GM18867 (cell line): ENCODE results near the gene SDR39U1.
"Not testable (repeated sequence)": the region's sequence is repeated elsewhere in the genome, so short reads cannot be mapped to it uniquely, and the experiment has no call there.

Experiments
- ATAC-seq: cut with Tn5 transposase; IDR thresholded peaks from one replicate; pipeline ENCODE4 v1.9.1; 2021; ENCODE audit warnings: mild to moderate bottlenecking, moderate library complexity; ENCODE audit not compliant: unreplicated experiment

Gene SDR39U1, protein sequence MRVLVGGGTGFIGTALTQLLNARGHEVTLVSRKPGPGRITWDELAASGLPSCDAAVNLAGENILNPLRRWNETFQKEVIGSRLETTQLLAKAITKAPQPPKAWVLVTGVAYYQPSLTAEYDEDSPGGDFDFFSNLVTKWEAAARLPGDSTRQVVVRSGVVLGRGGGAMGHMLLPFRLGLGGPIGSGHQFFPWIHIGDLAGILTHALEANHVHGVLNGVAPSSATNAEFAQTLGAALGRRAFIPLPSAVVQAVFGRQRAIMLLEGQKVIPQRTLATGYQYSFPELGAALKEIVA

DNA sequence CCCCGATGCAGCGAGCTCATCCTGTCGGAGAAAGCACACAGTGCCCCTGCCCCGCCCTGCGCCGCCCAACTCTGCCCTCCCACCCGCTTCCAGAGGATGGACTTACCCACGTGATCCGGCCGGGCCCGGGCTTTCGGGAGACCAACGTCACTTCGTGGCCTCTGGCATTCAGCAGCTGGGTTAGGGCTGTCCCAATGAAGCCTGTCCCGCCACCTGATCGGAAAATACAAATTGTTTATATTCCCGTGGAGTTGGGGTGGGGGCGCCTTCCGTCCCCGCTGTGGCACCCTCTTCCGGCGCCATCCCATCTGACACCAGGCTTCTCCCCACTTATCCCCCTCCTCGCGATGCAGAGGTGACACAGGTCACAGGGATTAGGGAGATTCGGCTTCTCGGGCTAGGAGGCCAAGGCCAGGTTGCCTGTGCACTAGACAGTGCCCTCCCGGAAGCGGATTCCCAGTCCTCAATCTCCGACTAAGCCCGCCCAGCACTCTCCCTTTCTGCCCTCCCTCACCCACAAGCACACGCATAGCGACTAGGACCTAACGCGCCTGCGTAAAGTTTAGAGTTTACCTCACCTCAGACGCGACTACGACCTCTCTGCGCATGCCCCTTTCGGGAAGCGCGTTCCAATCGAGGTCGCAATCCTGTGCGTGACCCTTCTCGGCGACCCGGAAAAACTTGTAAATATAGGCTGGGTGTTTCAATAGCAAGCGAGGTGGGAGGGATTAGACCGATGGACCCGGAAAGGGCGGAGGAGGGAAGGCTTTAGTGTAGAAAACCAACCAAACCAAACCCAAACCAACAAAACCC lies at the start of gene SDR39U1:
TSS of gene SDR39U1 (minus strand) at position 537 of the 813 bp plus-strand sequence. CDS start at position 530, 7 bp downstream.
- ATAC-seq, result peak; percentile 87

DNA sequence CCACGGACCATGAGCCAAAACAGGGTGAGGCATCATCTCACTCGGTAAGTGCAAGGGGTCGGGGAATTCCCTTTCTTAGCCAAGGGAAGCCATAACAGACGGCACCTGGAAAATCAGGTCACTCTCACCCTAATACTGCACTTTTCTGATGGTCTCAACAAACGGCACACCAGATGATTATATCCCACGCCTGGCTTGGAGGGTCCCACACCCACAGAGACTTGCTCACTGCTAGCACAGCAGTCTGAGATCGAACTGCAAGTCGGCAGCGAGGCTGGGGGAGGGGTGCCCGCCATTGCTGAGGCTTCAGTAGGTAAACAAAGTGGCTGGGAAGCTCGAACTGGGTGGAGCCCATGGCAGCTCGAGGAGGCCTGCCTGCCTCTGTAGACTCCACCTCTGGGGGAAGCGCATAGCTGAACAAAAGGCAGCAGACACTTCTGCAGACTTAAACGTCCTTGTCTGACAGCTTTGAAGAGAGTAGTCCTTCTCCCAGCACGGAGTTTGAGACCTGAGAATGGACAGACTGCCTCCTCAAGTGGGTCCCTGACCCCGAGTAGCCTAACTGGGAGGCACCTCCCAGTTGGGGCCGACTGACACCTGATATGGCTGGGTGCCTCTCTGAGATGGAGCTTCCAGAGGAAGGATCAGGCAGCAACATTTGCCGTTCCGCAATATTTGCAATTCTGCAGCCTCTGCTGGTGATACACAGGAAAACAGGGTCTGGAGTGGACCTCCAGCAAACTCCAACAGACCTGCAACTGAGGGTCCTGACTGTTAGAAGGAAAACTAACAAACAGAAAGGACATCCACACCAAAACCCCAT lies 49.2 kb upstream of the SDR39U1 start:
- ATAC-seq, result not testable (repeated sequence)

DNA sequence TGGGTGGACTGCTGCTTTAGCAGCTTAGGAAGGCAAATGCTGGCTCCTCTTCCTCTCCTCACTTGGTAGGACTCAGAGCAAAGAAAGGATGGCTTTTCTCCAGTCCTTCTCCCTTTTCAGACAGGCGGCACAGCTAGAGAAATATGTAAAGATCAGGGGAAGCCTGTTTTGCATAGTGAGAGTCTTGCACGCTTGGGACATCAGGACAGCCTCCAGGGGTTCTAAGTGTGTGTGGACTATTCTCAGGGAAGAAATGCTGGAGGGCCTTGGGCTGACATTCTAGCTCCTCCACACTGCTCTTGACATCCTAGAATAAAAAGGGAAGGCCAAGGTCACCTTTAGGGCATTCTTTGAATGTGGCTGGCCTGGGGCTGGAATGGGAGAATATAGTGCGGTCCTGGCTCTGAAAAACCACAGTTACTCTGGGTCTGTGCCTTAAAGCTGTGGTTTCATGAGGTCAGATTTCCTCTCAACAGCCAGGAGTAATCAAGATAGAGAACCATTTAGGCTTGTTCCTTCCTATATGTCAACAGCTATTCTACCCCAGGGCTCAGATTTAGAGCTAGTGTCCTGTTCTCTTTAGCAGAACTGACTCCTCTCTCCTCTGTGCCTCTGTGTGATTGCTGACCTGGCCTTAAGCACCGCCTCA lies 41.2 kb upstream of the SDR39U1 start:
- ATAC-seq, result no peak

DNA sequence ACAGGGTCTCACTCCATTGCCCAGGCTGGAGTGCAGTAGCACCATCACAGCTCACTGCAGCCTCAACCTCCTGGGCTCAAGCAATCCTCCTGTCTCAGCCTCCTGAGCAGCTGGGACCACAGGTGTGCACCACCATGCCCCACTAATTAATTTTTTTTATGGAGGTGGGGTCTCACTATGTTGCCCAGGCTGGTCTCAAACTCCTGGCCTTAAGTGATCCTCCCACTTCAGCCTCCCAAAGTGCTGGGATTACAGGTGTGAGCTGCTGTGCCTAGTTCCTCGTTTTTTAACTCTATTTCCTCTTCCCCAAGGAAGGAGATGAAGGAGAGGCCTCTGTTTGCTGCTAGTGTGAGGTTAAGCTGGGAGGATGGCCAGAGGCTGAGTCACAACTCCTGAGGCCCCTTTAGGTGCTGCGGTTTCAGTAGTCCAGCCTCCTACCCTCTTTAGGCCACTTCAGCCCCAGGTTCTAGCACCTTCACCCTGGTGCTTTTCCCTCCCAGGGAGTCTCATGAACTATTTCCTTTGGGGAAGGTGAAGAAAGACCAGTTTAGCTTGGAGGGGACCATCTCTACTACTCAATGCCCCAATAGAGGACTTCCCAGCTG lies 40.2 kb upstream of the SDR39U1 start:
- not testable (repeated sequence) for ATAC-seq

DNA sequence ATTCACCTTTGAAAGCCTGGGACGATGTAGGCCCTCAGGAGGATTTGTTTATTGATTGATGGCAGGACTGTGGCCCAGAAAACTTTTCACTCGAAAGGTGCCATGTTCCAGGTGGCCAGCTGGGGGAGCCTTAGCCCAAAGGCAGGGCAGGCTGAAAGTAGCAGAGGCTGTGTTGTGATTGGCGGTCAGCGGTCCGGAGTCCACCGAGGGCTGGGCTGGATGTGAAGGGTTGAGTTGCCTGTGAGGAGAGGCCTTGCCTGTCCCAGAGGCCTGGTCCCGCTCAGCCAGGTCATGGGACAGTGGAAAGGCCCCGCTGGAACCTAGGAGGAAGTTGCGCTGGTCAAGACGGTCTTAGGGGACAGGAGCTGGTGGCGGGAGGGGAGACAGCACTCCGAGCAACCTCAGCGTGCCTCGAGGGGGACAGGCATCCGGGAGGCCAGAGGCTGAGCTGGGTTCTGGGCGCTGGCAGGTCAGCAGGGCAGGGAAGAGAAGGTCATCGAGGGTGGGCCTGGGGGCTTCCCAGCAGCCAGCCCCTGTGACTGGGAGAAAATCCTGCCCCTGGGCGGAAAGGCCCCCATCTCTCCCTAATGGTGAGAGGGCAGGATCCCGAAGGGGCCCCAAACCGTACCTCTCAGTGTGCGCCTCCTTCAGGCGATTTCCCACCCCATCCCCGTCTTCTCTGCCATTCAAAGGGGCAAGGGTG lies 39.2 kb upstream of the SDR39U1 start:
- peak; percentile 96 for ATAC-seq

DNA sequence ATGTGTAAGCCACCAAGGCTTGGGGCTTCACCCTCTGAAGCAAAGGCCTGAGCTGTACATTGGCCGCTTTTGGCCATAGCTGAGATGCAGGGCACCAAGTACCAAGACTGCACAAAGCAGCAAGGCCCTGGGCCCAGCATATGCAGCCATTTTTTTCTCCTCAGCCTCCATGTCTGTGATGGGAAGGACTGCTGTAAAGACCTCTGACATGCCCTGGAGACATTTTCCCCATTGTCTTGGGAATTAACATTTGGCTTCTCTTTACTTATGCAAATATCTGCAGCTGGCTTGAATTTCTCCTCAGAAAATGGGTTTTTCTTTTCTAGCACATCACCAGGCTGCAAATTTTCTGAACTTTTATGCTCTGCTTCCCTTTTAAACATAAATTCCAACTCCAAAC lies 37.4 kb upstream of the SDR39U1 start:
- ATAC-seq, result not testable (repeated sequence)

DNA sequence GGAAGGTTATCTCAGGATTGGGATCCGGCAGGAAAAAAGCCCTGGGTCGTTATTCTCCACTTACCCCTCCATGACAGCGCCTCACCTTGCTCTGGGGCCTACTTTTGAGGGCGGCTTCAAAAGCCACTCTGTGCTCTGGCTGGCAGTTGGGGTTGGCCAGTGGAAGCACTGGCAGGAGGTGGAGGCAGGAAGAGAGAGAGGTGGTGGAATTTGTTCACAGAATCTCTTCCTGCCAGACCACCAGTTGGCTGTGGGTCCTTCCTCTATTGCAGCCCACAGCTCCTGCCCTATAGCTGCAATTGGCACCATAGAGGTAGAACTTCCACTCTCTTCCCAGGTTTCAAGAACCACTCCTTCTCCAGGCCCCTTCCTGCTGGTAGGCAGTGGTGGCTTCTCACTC lies 32.7 kb upstream of the SDR39U1 start:
- no peak for ATAC-seq

DNA sequence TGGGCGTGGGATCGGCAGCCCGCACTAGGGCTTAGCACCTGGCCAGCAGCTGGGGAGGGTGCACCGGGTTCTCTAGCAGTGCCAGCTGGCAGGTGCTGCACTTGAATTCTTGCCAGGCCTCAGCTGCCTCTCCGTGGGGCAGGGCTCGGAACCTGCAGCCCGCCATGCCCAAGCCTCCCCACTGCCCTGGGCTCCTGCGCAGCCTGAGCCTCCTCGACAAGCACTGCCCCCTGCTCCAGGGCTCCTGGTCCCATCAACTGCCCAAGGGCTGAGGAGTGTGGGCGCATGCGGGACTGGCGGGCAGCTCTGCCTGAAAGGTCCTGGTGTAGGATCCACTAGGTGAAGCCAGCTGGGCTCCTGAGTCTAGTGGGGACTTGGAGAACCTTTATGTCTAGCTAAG lies 30.6 kb upstream of the SDR39U1 start:
- no peak for ATAC-seq

DNA sequence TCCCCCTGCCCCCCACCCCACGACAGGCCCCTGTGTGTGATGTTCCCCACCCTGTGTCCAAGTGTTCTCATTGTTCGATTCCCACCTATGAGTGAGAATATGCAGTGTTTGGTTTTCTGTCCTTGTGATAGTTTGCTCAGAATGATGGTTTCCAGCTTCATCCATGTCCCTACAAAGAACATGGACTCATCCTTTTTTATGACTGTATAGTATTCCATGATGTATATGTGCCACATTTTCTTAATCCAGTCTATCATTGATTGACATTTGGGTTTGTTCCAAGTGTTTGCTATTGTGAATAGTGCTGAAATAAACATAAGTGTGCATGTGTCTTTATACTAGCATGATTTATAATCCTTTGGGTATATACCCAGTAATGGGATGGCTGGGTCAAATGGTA lies 27.9 kb upstream of the SDR39U1 start:
- not testable (repeated sequence) for ATAC-seq

DNA sequence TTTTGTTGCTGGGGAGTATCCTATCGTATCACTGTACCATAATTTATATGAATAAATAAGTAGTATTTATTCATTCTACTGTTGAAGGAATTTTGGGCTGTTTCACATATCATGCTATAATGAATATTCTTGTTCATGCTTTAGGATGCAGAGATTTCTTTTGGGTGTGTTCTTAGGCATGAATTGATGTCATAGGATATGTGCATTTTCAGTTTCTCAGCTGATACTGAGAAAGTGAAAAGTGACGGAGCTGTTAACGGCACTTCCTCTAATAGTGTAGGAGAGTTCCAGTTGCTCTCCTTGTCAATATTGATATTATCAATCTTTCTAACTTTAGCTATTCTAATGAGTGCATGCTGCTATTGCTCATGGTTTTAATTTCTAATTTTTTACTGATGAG lies 23.2 kb upstream of the SDR39U1 start:
- ATAC-seq, result no peak

DNA sequence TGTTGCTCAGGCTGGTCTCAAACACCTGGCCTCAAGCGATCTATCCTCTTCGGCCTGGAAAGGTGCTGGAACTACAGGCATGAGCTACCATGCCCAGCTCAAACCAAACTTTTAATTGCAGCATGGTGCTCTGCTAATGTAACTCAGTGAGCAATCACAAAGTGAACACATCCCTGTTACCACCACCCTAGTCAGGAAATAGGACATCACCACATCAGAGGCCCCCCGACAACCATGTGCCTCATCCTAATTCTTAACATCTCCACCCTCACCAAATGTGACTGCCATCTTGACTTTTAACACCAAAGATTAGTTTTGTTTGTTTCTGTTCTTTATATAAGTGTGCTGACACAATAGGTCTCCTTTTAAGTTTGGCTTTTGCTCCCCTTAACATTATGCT lies 22.8 kb upstream of the SDR39U1 start:
- ATAC-seq, result no peak

DNA sequence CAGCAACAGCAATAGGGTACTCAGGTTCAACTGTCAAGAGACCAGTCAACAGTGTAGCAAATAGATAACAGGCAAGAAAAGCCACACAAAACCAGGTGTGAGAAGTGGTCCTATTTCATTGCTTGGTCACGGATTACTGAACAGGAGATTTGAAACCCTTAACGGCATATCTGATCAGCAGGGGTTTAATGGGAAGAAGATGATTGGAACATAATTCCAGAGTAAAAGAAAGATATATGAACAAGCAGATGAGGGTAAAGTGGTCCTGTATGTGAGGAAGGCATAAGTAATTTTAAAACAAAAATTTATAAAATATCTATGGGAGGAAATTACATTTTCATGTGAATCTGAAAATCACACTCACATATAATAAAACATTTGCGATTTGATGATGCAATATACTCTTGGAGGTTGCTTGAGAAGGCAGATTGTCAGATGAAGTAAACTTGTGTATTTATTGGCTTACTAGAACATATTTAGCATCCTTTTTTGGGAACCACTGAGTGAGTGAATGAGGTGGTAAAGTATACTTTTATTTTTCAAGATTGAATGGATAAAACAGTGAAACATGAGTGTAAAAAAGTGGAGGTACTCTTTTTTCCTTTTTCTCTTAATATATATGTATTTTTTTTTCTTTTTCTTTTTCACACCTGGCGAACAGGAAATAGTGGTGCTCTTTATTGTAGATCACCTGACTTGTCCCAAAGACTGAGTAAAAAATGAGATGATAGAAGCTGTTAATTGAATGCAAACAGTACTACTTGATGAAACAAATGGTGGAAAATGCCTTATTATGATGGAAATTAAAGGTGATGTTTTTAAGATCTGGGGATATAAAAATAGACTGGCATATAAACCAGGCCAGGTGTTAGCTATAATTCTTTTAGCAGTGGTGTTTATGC lies 21.6 kb upstream of the SDR39U1 start:
- ATAC-seq, result no peak

DNA sequence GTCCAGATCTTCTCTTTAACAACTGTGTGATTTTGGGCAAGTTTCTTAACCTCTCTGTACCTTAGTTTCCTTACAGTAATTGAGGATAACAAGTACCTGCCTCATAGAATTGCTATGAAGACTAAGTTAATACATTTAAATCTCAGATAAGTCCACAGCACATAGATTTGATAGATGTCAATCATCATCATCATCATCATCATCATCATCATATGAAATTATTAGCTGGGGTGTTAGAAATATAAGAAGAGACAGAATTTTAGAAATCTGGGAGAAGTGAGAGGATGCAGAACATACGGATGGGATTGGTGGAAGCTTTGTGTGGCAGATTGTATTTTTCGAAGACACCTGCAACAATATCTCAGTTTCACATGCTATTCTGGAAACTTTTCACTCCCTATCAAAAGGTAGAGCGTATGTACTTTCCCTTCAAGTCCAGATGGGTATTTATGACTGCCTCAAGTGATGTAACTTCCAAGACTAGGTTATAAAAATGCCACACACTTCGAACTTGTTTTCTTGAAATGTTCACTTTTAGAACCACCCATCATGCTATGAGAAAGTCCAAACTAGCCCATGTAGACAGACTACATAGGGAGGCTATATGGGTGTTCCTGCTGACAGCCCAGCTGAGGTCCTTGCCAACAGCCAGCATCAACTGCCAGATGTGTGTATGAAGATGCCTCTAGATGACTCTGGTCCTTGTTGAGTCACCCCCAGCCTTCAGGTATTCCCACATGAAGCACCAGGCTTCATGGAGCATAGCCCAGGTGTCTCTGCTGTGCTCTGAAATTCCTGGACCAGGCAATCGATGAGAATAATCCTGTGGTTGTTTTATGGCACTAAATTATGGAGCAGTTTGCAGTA lies 20.7 kb upstream of the SDR39U1 start:
- ATAC-seq, result peak; percentile 69

DNA sequence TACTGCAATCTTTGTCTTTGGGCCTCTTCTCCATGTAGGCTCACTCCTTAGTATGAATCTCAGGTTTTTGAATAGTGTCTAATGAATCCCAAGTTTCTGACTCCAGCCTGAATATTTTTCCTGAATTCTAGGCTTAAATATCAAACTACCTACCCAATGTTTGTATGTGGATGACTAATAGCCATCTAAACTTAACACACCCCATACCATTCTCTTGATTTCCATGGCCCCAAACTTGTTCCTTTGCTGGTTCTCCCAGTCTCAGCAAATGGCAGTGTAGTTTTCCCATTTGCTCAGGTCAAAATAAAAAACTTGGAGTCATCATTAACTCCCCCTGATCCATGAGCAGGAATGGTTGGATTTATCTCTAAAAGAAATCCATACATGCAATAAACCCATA lies 18.8 kb upstream of the SDR39U1 start:
- ATAC-seq, result no peak

DNA sequence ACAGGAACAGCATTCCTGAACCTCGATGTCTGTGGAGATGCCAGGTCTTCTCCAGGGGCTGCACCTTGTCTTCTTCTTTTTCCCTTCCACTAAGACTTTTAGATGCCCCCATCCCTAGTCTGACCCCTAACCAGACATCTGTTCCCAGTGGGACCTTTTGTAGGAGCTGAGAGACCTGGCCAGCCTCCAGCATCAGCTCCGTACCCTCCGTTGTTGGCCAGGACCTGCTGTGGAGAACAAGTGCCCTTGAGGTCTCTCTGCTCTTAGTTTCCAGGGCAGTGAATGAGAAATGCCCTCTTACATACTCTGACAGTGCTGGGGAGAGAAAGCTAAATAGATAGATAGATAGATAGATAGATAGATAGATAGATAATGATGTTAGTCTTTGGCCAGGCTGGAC lies 16.8 kb upstream of the SDR39U1 start:
- no peak for ATAC-seq

DNA sequence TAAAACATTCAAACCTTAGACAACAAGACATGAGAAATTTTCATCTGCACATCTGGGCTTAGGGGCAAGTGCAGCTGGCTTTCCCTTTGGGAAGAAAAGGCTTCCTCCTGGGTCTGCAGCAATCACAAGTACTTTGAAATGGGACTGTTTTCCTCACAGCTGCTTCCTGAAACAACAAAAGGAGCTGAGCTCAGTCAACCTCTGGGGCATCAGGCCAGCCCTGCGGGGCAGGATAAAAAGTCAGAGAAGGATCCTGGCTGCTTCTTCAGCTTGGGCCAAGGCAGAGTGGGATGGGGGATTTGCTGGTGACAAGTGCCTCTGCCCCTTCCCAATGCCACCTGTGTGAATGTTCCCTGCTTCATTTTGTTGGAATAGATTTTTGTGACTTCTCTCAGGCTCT lies 16.2 kb upstream of the SDR39U1 start:
- no peak for ATAC-seq

DNA sequence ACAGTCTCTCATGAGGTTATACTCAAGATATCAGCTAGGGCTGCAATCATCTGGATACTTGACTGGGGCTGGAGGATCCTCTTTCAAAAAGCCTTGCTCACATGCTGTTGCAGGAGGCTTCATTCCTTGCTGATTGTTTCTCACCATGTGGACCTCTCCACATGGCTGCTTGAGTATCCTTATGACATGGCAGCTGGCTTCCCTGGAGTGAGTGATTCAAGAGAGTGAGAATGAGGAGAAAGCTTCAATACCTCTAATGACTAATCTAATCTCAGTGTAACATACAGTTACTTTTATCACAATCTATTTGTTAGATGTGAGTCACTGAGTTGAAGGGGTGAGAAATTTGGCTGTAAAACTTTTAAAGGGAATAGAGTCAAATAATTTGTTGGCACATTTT lies 14.4 kb upstream of the SDR39U1 start:
- ATAC-seq, result no peak

DNA sequence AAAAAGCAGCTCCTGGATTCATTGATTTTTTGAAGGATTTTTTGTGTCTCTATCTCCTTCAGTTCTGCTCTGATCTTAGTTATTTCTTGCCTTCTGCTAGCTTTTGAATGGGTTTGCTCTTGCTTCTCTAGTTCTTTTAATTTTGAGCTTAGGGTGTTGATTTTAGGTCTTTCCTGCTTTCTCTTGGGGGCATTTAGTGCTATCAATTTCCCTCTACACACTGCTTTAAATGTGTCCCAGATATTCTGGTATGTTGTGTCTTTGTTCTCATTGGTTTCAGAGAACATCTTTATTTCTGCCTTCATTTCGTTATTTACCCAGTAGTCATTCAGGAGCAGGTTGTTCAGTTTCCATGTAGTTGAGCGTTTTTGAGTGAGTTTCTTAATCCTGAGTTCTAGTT lies 8.3 kb upstream of the SDR39U1 start:
- ATAC-seq, result not testable (repeated sequence)
